Fibroblast of skin of right biceps (primary cell): ENCODE data around the gene RITA1.
A peak's percentile ranks its signal among the peaks of the same experiment; 100 is the strongest.
"Not testable (repeated sequence)": the region's sequence is repeated elsewhere in the genome, so short reads cannot be mapped to it uniquely, and the experiment has no call there.

ENCODE experiments used
- DNase-seq: peaks from one replicate; pipeline ENCODE4 v3.0.0-alpha.2; 2013

RITA1 gene

GRCh38 chr12:113204804-113205203 lies 19.3 kb downstream of the RITA1 start:
- DNase-seq, result no peak

- not testable (repeated sequence) for DNase-seq
These were observed 21.3 kb downstream of the RITA1 start for GRCh38 chr12:113206802-113207201.

DNA sequence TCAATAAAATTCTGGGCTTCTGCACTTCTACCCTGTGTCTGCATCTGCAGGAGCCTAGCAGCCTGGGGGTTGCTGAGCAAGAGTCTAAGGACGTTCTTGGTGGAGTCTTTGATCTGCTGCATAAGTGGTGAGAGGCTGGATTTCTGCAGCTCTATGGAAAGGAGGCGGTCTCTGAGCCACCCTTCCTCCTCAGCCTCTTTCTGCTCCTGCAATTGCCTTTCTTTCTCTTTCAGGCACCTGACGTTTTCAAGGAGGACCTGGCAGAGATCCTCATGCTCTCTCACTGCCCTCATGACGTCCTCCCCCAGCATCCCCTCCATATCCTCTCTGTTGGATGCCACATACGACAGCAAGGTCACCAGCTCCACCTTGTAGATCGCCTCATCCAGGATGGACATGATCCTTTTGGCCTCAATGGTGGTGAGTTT lies 22.1 kb downstream of the RITA1 start:
- peak; percentile 46 for DNase-seq

GRCh38 chr12:113208041-113208934 lies 22.8 kb downstream of the RITA1 start:
- DNase-seq, result peak; percentile 49

DNA sequence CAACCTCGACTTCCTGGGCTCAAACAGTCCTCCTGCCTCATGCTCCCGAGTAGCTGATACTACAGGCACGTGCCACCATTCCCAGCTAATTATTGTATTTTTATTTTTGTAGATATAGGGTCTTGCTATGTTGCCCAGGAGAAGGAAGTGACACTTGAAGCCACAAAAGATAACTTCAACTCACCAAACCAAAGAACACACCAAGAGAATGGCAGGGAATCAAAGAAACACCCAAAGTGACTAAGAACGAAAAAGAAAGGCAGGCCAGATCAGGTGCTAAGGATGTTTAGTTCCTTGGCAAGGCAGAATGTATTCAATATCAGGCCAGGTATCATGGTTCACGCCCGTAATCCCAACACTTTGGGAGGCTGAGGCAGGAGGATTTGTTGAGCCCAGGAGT lies 25.6 kb downstream of the RITA1 start:
- DNase-seq, result no peak

GRCh38 chr12:113214895-113215400 lies 29.4 kb downstream of the RITA1 start:
- DNase-seq, result peak; percentile 97

- DNase-seq, result no peak
These were observed 30.5 kb downstream of the RITA1 start for GRCh38 chr12:113216027-113216426.

DNA sequence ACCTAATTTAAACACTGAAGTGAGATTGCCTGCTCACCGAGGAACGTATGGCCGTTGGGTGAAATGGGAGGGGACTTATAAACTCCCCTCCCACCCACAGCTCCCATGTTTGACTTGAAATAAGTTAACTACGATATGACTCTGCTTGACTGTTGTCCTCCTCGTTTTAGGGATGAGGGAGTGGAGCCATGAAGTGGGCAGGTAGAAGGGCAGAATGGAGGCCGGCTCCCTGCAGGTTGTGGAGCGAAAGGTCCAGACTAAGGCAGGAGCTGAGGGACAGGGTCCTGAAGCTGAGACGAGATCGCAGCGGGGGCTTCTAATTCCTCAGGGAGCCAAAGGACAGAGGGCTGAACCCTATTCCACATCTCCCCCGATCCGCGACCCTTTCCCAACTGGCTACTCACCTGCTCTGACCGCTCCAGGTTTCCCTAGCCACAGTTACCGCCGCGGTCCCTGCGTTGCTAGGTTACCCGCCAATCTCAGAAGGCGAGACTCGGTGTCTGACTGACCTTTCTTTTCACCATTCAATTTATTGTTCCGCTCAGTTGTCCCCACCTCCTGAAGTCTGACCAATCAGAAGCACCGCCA lies 35.2 kb downstream of the RITA1 start:
- no peak for DNase-seq

DNA sequence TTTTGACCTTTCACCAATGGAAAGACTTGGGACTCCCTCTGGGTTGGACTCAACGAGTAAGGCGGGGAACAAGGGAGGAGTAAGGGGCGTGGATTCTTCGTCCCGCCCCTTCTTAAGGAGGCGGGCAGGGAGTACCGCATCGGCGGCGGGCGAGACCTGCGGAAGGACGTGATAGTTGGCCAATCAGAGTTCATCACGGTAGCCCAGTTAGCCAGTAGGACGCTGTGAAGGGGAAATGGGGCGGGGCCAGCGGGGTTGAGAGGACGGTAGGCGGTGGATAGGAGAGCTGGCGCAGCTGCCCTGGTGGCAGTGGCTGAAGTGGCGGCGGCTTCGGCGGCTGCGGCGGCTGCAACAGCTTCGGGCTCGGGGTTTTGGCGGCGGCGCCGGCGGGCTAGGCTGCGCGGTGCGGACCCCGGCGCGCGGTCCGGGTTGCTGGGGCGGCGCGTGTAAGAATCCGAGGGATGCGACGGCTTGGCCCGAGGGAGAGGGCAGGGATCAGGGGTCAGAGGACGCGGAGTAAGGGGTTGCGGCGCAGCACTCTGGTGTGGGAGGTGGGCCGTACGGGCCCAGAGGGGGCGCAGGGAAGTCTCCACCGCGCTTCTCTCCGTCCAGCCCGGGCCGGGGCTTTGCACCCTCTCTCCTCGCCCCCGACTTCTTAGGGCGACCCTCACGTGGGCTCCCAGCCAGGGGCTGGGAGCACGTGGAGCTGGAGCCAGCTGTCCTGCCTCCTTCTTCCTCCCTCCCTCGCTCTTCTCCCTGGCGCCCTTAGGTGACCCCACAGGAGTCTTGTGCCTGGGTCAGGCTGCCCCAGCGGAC lies 35.9 kb downstream of the RITA1 start, which contains the start of gene TPCN1:
Gene TPCN1, plus strand, starts transcription at position 284 of the 816 bp plus-strand sequence. CDS start 5,389 bp downstream, outside the sequence.
- DNase-seq, result peak; percentile 100

- DNase-seq, result peak; percentile 6
These were observed 36.6 kb downstream of the RITA1 start for GRCh38 chr12:113221997-113222729.

GRCh38 chr12:113222730-113223531 lies 37.4 kb downstream of the RITA1 start:
- DNase-seq, result peak; percentile 82

GRCh38 chr12:113224955-113225354 lies 39.4 kb downstream of the RITA1 start:
- no peak for DNase-seq

GRCh38 chr12:113226696-113227568 lies 41.4 kb downstream of the RITA1 start:
- DNase-seq, result no peak

DNA sequence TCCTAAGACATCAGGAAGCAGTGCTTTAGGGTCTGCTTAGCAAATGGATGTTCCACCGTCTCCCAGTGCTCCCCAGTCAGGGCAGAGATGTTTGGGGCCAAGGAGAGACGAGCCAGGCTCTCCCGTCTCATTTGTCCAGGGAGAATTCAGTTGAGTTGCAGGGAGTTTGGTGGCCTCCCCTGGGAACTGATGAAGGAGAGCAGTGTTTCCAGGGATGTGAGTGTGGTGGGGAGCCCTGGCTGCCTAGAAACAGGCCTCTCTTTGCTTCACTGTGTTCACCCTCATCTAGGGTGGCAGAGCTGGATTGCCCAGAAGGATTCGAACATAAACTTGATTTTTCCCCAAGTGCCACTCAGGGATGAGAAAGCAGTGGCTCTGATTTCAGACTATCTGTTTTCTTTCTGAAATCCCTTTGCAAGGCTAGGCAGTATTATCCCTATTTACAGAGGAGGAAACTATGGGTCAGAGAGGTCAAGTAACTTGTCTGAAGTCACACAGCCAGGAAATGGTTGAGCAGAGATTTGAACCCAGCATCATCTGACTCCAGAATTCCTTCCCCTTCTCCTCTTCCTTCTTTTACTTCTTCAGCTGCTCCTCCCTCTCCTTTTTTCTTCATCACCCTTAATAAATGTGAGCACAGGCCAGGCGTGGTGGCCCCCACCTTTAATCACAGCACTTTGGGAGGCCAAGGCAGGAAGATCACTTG lies 42.3 kb downstream of the RITA1 start:
- no peak for DNase-seq

DNA sequence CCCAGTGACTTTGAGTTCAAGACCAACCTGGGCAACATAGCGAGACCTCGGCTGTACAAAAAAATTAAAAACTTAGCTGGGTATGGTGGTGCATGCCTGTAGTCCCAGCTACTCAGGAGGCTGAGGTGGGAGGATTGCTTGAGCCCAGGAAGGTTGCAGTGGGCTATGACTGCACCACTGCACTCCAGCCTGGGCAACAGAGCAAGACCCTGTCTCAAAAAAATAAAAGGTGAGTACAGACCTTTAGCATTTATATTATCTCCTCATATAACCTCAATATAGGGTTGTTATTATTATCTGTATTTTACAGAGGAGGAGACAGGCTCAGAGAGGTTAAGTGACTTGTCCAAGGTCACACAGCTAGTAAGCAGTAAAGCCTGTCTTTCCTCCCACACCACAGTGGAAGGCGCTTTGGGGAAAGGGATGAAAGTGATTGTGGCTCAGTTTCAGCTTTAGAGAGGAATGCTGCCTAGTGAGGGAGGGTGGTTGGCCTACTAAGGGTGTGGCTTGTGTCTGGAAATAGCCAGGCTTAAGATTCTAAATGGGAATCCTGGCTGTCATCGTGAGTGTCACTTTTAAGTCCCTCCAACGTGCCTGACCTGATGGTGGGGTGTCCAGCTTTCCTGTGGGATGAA lies 43.0 kb downstream of the RITA1 start:
- DNase-seq, result no peak

GRCh38 chr12:113230315-113231234 lies 45.1 kb downstream of the RITA1 start:
- DNase-seq, result peak; percentile 14

- peak; percentile 83 for DNase-seq
These were observed 45.9 kb downstream of the RITA1 start for GRCh38 chr12:113231235-113232088.
